ENCODE results near the gene CD200R1L.

CD200R1L gene

GRCh38 chr3:112846764-112847163, at the start of gene CD200R1L:
Gene CD200R1L (minus strand): TSS chr3:112846864. CDS start chr3:112829367, 17,497 bp downstream.
- H2AFZ ChIP-seq (ENCODE audit: low read length, unreplicated experiment): peak within 1 kb of the TSS; percentile 10
- H3K4me1 ChIP-seq (ENCODE audit: control insufficient read depth, insufficient read depth, low read length, unreplicated experiment): peaks cover 5% of the 10 kb centered on the region
- no peaks in the 10 kb centered on the region for H3K79me2 ChIP-seq (ENCODE audit: control insufficient read depth, insufficient read depth, low read length, unreplicated experiment)
- 0 out of 2 replicates have a peak, but pooled peaks cover 5% of the 10 kb centered on the region for H3K36me3 ChIP-seq (ENCODE audit: insufficient read depth, low read length)
- no peaks in the 10 kb centered on the region for H3K27me3 ChIP-seq (ENCODE audit: insufficient read depth, low read length)
- no peak within 1 kb of the TSS for H3K27ac ChIP-seq (ENCODE audit: low read depth, low read length)
- peak within 1 kb of the TSS; percentile 68; the same call in 1 of the 2 replicates for H3K4me3 ChIP-seq (ENCODE audit: low read depth, low read length)

GRCh38 chr3:112894258-112894657, 47.6 kb upstream of the CD200R1L start:
- Histone ChIP-seq H2AFZ (ENCODE audit: low read length, unreplicated experiment) (no peak overlapping the region), H3K79me2 (ENCODE audit: control insufficient read depth, insufficient read depth, low read length, unreplicated experiment) (no peaks in the 10 kb centered on the region), H3K4me1 (ENCODE audit: control insufficient read depth, insufficient read depth, low read length, unreplicated experiment) (no peaks in the 10 kb centered on the region), H3K27me3 (ENCODE audit: insufficient read depth, low read length) (peaks cover 7% of the 10 kb centered on the region), H3K4me3 (ENCODE audit: low read depth, low read length) (no peak overlapping the region), H3K36me3 (ENCODE audit: insufficient read depth, low read length) (no peaks in the 10 kb centered on the region), H3K27ac (ENCODE audit: low read depth, low read length) (no peak overlapping the region)

- H3K4me1 ChIP-seq (ENCODE audit: control insufficient read depth, insufficient read depth, low read length, unreplicated experiment): no peaks in the 10 kb centered on the region
Observed at GRCh38 chr3:112889357-112889756, 42.7 kb upstream of the CD200R1L start.

GRCh38 chr3:112888381-112889085, 41.9 kb upstream of the CD200R1L start:
- Histone ChIP-seq H3K36me3 (ENCODE audit: insufficient read depth, low read length) (no peaks in the 10 kb centered on the region), H2AFZ (ENCODE audit: low read length, unreplicated experiment) (no peak overlapping the region), H3K27ac (ENCODE audit: low read depth, low read length) (no peak overlapping the region), H3K27me3 (ENCODE audit: insufficient read depth, low read length) (peaks cover 10% of the 10 kb centered on the region; the same call in 1 of the 2 replicates), H3K4me1 (ENCODE audit: control insufficient read depth, insufficient read depth, low read length, unreplicated experiment) (no peaks in the 10 kb centered on the region), H3K4me3 (ENCODE audit: low read depth, low read length) (no peak overlapping the region), H3K79me2 (ENCODE audit: control insufficient read depth, insufficient read depth, low read length, unreplicated experiment) (no peaks in the 10 kb centered on the region)

More at GRCh38 chr3:112889357-112889756, 42.7 kb upstream of the CD200R1L start:
- Histone ChIP-seq H3K4me3 (ENCODE audit: low read depth, low read length) (no peak overlapping the region), H3K79me2 (ENCODE audit: control insufficient read depth, insufficient read depth, low read length, unreplicated experiment) (no peaks in the 10 kb centered on the region), H3K27ac (ENCODE audit: low read depth, low read length) (no peak overlapping the region), H3K27me3 (ENCODE audit: insufficient read depth, low read length) (peaks cover 6% of the 10 kb centered on the region; the same call in 1 of the 2 replicates), H2AFZ (ENCODE audit: low read length, unreplicated experiment) (no peak overlapping the region), H3K36me3 (ENCODE audit: insufficient read depth, low read length) (no peaks in the 10 kb centered on the region)

- no peak overlapping the region for H3K4me3 ChIP-seq (ENCODE audit: low read depth, low read length)
Observed at GRCh38 chr3:112884678-112885290, 38.1 kb upstream of the CD200R1L start.

GRCh38 chr3:112881891-112882290, 35.2 kb upstream of the CD200R1L start:
- Histone ChIP-seq H3K4me3 (ENCODE audit: low read depth, low read length) (no peak overlapping the region), H2AFZ (ENCODE audit: low read length, unreplicated experiment) (no peak overlapping the region), H3K27me3 (ENCODE audit: insufficient read depth, low read length) (peaks cover 36% of the 10 kb centered on the region), H3K4me1 (ENCODE audit: control insufficient read depth, insufficient read depth, low read length, unreplicated experiment) (no peaks in the 10 kb centered on the region), H3K79me2 (ENCODE audit: control insufficient read depth, insufficient read depth, low read length, unreplicated experiment) (no peaks in the 10 kb centered on the region), H3K27ac (ENCODE audit: low read depth, low read length) (no peak overlapping the region), H3K36me3 (ENCODE audit: insufficient read depth, low read length) (no peaks in the 10 kb centered on the region)

More at GRCh38 chr3:112884678-112885290, 38.1 kb upstream of the CD200R1L start:
- no peaks in the 10 kb centered on the region for H3K36me3 ChIP-seq (ENCODE audit: insufficient read depth, low read length)
- H3K27ac ChIP-seq (ENCODE audit: low read depth, low read length): no peak overlapping the region
- no peaks in the 10 kb centered on the region for H3K4me1 ChIP-seq (ENCODE audit: control insufficient read depth, insufficient read depth, low read length, unreplicated experiment)
- H3K27me3 ChIP-seq (ENCODE audit: insufficient read depth, low read length): peaks cover 33% of the 10 kb centered on the region
- H3K79me2 ChIP-seq (ENCODE audit: control insufficient read depth, insufficient read depth, low read length, unreplicated experiment): no peaks in the 10 kb centered on the region
- H2AFZ ChIP-seq (ENCODE audit: low read length, unreplicated experiment): no peak overlapping the region

- peaks cover 5% of the 10 kb centered on the region; the same call in 1 of the 2 replicates for H3K27me3 ChIP-seq (ENCODE audit: insufficient read depth, low read length)
- no peaks in the 10 kb centered on the region for H3K4me1 ChIP-seq (ENCODE audit: control insufficient read depth, insufficient read depth, low read length, unreplicated experiment)
- no peaks in the 10 kb centered on the region for H3K36me3 ChIP-seq (ENCODE audit: insufficient read depth, low read length)
- no peaks in the 10 kb centered on the region for H3K79me2 ChIP-seq (ENCODE audit: control insufficient read depth, insufficient read depth, low read length, unreplicated experiment)
- H2AFZ ChIP-seq (ENCODE audit: low read length, unreplicated experiment): no peak overlapping the region
- H3K27ac ChIP-seq (ENCODE audit: low read depth, low read length): no peak overlapping the region
- no peak overlapping the region for H3K4me3 ChIP-seq (ENCODE audit: low read depth, low read length)
Observed at GRCh38 chr3:112875561-112875960, 28.9 kb upstream of the CD200R1L start.

- Histone ChIP-seq H3K27ac (ENCODE audit: low read depth, low read length) (no peak overlapping the region), H2AFZ (ENCODE audit: low read length, unreplicated experiment) (peak overlapping the region; percentile 45), H3K4me3 (ENCODE audit: low read depth, low read length) (peak overlapping the region; percentile 42), H3K36me3 (ENCODE audit: insufficient read depth, low read length) (no peaks in the 10 kb centered on the region), H3K79me2 (ENCODE audit: control insufficient read depth, insufficient read depth, low read length, unreplicated experiment) (no peaks in the 10 kb centered on the region), H3K27me3 (ENCODE audit: insufficient read depth, low read length) (0 out of 2 replicates have a peak, but pooled peaks cover 4% of the 10 kb centered on the region), H3K4me1 (ENCODE audit: control insufficient read depth, insufficient read depth, low read length, unreplicated experiment) (no peaks in the 10 kb centered on the region)
Observed at GRCh38 chr3:112874725-112875124, 28.1 kb upstream of the CD200R1L start.

GRCh38 chr3:112873632-112874031, 27.0 kb upstream of the CD200R1L start:
- no peaks in the 10 kb centered on the region for H3K79me2 ChIP-seq (ENCODE audit: control insufficient read depth, insufficient read depth, low read length, unreplicated experiment)
- H3K36me3 ChIP-seq (ENCODE audit: insufficient read depth, low read length): no peaks in the 10 kb centered on the region
- H3K4me1 ChIP-seq (ENCODE audit: control insufficient read depth, insufficient read depth, low read length, unreplicated experiment): no peaks in the 10 kb centered on the region
- H2AFZ ChIP-seq (ENCODE audit: low read length, unreplicated experiment): no peak overlapping the region
- no peak overlapping the region for H3K4me3 ChIP-seq (ENCODE audit: low read depth, low read length)
- no peak overlapping the region for H3K27ac ChIP-seq (ENCODE audit: low read depth, low read length)
- no peaks in the 10 kb centered on the region for H3K27me3 ChIP-seq (ENCODE audit: insufficient read depth, low read length)

- Histone ChIP-seq H3K4me1 (ENCODE audit: control insufficient read depth, insufficient read depth, low read length, unreplicated experiment) (no peaks in the 10 kb centered on the region), H3K79me2 (ENCODE audit: control insufficient read depth, insufficient read depth, low read length, unreplicated experiment) (no peaks in the 10 kb centered on the region), H3K4me3 (ENCODE audit: low read depth, low read length) (no peak overlapping the region), H3K27ac (ENCODE audit: low read depth, low read length) (no peak overlapping the region), H3K36me3 (ENCODE audit: insufficient read depth, low read length) (no peaks in the 10 kb centered on the region), H2AFZ (ENCODE audit: low read length, unreplicated experiment) (no peak overlapping the region), H3K27me3 (ENCODE audit: insufficient read depth, low read length) (0 out of 2 replicates have a peak, but pooled peaks cover under 1% of the 10 kb centered on the region)
Observed at GRCh38 chr3:112871735-112872134, 25.1 kb upstream of the CD200R1L start.

GRCh38 chr3:112865757-112866156, 19.1 kb upstream of the CD200R1L start:
- Histone ChIP-seq H3K4me1 (ENCODE audit: control insufficient read depth, insufficient read depth, low read length, unreplicated experiment) (no peaks in the 10 kb centered on the region), H3K27ac (ENCODE audit: low read depth, low read length) (no peak overlapping the region), H3K27me3 (ENCODE audit: insufficient read depth, low read length) (0 out of 2 replicates have a peak, but pooled peaks cover 8% of the 10 kb centered on the region), H2AFZ (ENCODE audit: low read length, unreplicated experiment) (no peak overlapping the region), H3K79me2 (ENCODE audit: control insufficient read depth, insufficient read depth, low read length, unreplicated experiment) (no peaks in the 10 kb centered on the region), H3K36me3 (ENCODE audit: insufficient read depth, low read length) (no peaks in the 10 kb centered on the region), H3K4me3 (ENCODE audit: low read depth, low read length) (no peak overlapping the region)

All from ACC112 (cell line).